Endothelial cell of umbilical vein (primary cell): ENCODE results near the gene PTN. TPM values are rescaled to one million over a fixed set of nuclear protein-coding genes. Genes with fewer than 3 reads are reported as not detected.

Experiments used
- BruUV-seq: library from RNA; stranded (reverse); fragments of 400-500 nt; replicated peaks from 2 replicates; lab custom pipeline; 2021; lab: Mats Ljungman, UMichigan
- CTCF ChIA-PET: fragments of 300-600, 350-600 bp; sonication (Branson Sonifier 250); formaldehyde crosslinking; loops from one replicate; lab custom pipeline; 2021; ENCODE audit warnings: antibody characterized with exemption, inconsistent platforms; lab: Charles Lee
- POLR2A ChIA-PET: fragments of 300-600, 350-600 bp; sonication (Branson Sonifier 250); formaldehyde crosslinking; loops from one replicate; lab custom pipeline; 2021; ENCODE audit warnings: antibody characterized with exemption, inconsistent platforms; lab: Charles Lee
- DNase-seq: peaks from one replicate; pipeline ENCODE4 v3.0.0-alpha.2; 2011; ENCODE audit warnings: low read depth, low spot score
- FAIRE-seq: peaks from 2 replicates; lab custom pipeline; 2011; peaks lifted over from hg19 to GRCh38; lab: Jason Lieb, UNC
- H2AFZ ChIP-seq: 2 replicates; pipeline ENCODE4 v1.6.0; 2012; ENCODE audit warnings: low read depth, low read length, control low read depth, inconsistent platforms
- H3K27ac ChIP-seq: 2 replicates; pipeline ENCODE4 v1.5.1; 2011; ENCODE audit warnings: low read depth, mild to moderate bottlenecking, control low read depth, low read length, moderate library complexity; ENCODE audit not compliant: insufficient read depth
- H3K27me3 ChIP-seq, 2 experiments: 2 replicates each; pipeline versions ENCODE4 v1.6.0 to v1.6.1; 2011; ENCODE audit warnings: low read length in 2 of 2, mixed read lengths in 1 of 2; ENCODE audit not compliant: control insufficient read depth in 2 of 2, insufficient read depth in 2 of 2
- H3K36me3 ChIP-seq, 2 experiments: 2 replicates in 1 of 2; 3 replicates in 1 of 2; pipeline ENCODE4 v1.5.1; 2011; ENCODE audit warnings: low read length in 2 of 2, mild to moderate bottlenecking in 1 of 2, moderate library complexity in 1 of 2; ENCODE audit not compliant: control insufficient read depth in 2 of 2, insufficient read depth in 2 of 2; ENCODE audit errors: extremely low read depth in 1 of 2
- H3K4me1 ChIP-seq: 3 replicates; pipeline ENCODE4 v1.5.1; 2011; ENCODE audit warnings: mild to moderate bottlenecking, low read length; ENCODE audit not compliant: control insufficient read depth, insufficient read depth; ENCODE audit errors: extremely low read depth
- H3K4me2 ChIP-seq: 2 replicates; pipeline ENCODE4 v1.6.1; 2011; ENCODE audit warnings: low read length, control low read depth, mixed read lengths; ENCODE audit not compliant: insufficient read depth
- H3K4me3 ChIP-seq, 3 experiments: fragments of 200-600 bp in 1 of 3; sonication (generic), shearing (Covaris generic) in 1 of 3; replicated peaks in 1 of 3; 2 replicates each; pipeline ENCODE4 v1.5.1; 2011 to 2016; ENCODE audit warnings: control low read depth in 3 of 3, low read length in 3 of 3, mild to moderate bottlenecking in 2 of 3, inconsistent platforms in 1 of 3, low read depth in 1 of 3, moderate library complexity in 1 of 3; ENCODE audit not compliant: insufficient read depth in 1 of 3
- H3K79me2 ChIP-seq: 2 replicates; pipeline ENCODE4 v1.6.0; 2012; ENCODE audit warnings: low read length, inconsistent platforms; ENCODE audit not compliant: control insufficient read depth, insufficient read depth
- H3K9ac ChIP-seq: replicated peaks from 2 replicates; pipeline ENCODE3; 2011; ENCODE audit warnings: low read length, control low read depth; ENCODE audit not compliant: insufficient read depth; ENCODE audit errors: extremely low read depth
- H3K9me1 ChIP-seq: replicated peaks from 3 replicates; pipeline ENCODE4 v1.6.0; 2011; ENCODE audit warnings: mild to moderate bottlenecking, low read length; ENCODE audit not compliant: control insufficient read depth, insufficient read depth; ENCODE audit errors: extremely low read depth
- H3K9me3 ChIP-seq: replicated peaks from 2 replicates; pipeline ENCODE4 v1.5.1; 2012; ENCODE audit warnings: low read length, inconsistent platforms; ENCODE audit not compliant: control insufficient read depth, insufficient read depth
- H4K20me1 ChIP-seq: replicated peaks from 2 replicates; pipeline ENCODE3; 2011; ENCODE audit warnings: mild to moderate bottlenecking, low read length; ENCODE audit not compliant: control insufficient read depth, insufficient read depth; ENCODE audit errors: extremely low read depth
- EZH2 ChIP-seq: IDR thresholded peaks from 2 replicates; pipeline ENCODE4 v1.6.1; 2012; ENCODE audit warnings: borderline replicate concordance, low read depth, mild to moderate bottlenecking, moderate library complexity, low read length, inconsistent platforms; ENCODE audit not compliant: severe bottlenecking
- FOS ChIP-seq: IDR thresholded peaks from 2 replicates; pipeline ENCODE4 v1.6.1; 2011; ENCODE audit warnings: mild to moderate bottlenecking, low read length, moderate library complexity, borderline replicate concordance; ENCODE audit not compliant: insufficient read depth
- GATA2 ChIP-seq: IDR thresholded peaks from 2 replicates; pipeline ENCODE4 v1.7.0; 2011; ENCODE audit warnings: low read depth, mild to moderate bottlenecking, moderate library complexity, mixed read lengths, low read length; ENCODE audit not compliant: insufficient read length, insufficient read depth
- JUN ChIP-seq: IDR thresholded peaks from 2 replicates; pipeline ENCODE4 v1.6.1; 2011; ENCODE audit warnings: borderline replicate concordance, low read depth; ENCODE audit not compliant: insufficient read length, insufficient read depth
- MYC ChIP-seq: IDR thresholded peaks from one replicate; pipeline ENCODE4 v1.6.1; 2011; ENCODE audit warnings: mild to moderate bottlenecking, low read depth, low read length
- POLR2A ChIP-seq: IDR thresholded peaks from 2 replicates; pipeline ENCODE4 v1.6.1; 2012; ENCODE audit warnings: low read depth, mild to moderate bottlenecking, control low read depth, low read length
- POLR2AphosphoS5 ChIP-seq: IDR thresholded peaks from 2 replicates; pipeline ENCODE4 v1.6.1; 2012; ENCODE audit warnings: low read depth, mild to moderate bottlenecking, control low read depth, low read length, moderate library complexity; ENCODE audit not compliant: insufficient read depth
- dilution Hi-C: fragments of 300-500 bp; cut with MboI; formaldehyde crosslinking; loops from one replicate; pipeline ENCODE4 v1.15.0; 2019; ENCODE audit warnings: low sequenced_read_pairs; ENCODE audit not compliant: extremely low pct_ligation_motif_present
- intact Hi-C: fragments of 100-400 bp; cut with micrococcal nuclease; formaldehyde crosslinking; loops from one replicate; pipeline ENCODE4 v1.10.0; 2022
- polyA plus RNA-seq, 4 experiments: library from polyadenylated mRNA; depleted of rRNA in 3 of 4; stranded (reverse) in 3 of 4; unstranded in 1 of 4; fragments of >200 nt; gene quantifications; 2 replicates each; pipeline versions ENCODE4 v1.2.1 to v1.2.3, GENCODE V29; 2011 to 2012; ENCODE audit warnings: missing spikeins in 1 of 4
- total RNA-seq: library from RNA; stranded (reverse); gene quantifications from 2 replicates; pipeline ENCODE4 v1.2.3, GENCODE V29; 2021
- TF ChIP-seq, protein P1 (sequence below): IDR thresholded peaks from 2 replicates; pipeline ENCODE4 v1.6.1; 2011; ENCODE audit not compliant: insufficient read depth, insufficient read length
- TF ChIP-seq, protein P2 (sequence below), 2 donors: IDR thresholded peaks; 1 replicate in 1 of 2; 2 replicates in 1 of 2; pipeline ENCODE4 v1.5.1; 2011; ENCODE audit warnings: low read length in 2 of 2, mild to moderate bottlenecking in 2 of 2, moderate library complexity in 2 of 2, control low read depth in 1 of 2, inconsistent platforms in 1 of 2, low read depth in 1 of 2; ENCODE audit not compliant: insufficient read depth in 1 of 2; ENCODE audit errors: extremely low read depth in 1 of 2

The PTN gene
- total and polyA plus RNA-seq, 2 donors (not counting 3 experiments of a cell fraction or from before 2014, with no cell fraction given), result 0.07 TPM; not detected in 1

DNA sequence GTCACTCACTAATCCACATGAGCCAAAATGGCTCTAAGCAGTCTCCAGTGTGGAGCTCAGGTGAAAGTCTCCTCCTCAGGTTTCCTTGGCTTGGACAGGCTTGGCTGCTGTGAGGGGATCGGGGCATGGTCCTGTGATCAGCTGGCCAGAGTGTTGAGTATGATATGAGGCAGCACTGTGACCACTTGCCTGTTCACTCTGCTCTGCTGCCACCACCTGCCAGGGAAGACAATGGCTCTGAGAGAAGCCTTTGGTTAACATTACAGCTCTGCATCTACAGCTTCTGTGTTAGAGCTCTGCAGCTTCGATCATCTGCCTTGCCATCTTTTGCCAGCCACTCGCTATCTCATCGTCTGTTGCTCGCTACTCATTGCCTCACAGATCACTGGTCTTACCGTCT is 20.1 kb upstream of the PTN start:
- Histone ChIP-seq H3K79me2 (no peaks in the 10 kb centered on the region), H3K9me3 (no peaks in the 10 kb centered on the region), H3K36me3 (no peaks in the 10 kb centered on the region), H3K9ac (no peak overlapping the region), H3K4me2 (no peak overlapping the region), H2AFZ (no peak overlapping the region), H3K4me1 (no peaks in the 10 kb centered on the region), H3K27me3 (no peaks in the 10 kb centered on the region), H3K9me1 (no peaks in the 10 kb centered on the region), H3K27ac (no peak overlapping the region), H3K4me3 (no peak overlapping the region), H4K20me1 (no peaks in the 10 kb centered on the region)
- FAIRE-seq (no peak), DNase-seq (no peak)
- intact Hi-C loops (no loop called here), dilution Hi-C loops (no loop called here)
- TF ChIP-seq POLR2AphosphoS5 (no peak), JUN (no peak), MYC (no peak), EZH2 (no peak), GATA2 (no peak), FOS (no peak), POLR2A (no peak)
- TF ChIP-seq, protein P1, sequence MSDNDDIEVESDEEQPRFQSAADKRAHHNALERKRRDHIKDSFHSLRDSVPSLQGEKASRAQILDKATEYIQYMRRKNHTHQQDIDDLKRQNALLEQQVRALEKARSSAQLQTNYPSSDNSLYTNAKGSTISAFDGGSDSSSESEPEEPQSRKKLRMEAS, result no peak
- TF ChIP-seq, protein P2, sequence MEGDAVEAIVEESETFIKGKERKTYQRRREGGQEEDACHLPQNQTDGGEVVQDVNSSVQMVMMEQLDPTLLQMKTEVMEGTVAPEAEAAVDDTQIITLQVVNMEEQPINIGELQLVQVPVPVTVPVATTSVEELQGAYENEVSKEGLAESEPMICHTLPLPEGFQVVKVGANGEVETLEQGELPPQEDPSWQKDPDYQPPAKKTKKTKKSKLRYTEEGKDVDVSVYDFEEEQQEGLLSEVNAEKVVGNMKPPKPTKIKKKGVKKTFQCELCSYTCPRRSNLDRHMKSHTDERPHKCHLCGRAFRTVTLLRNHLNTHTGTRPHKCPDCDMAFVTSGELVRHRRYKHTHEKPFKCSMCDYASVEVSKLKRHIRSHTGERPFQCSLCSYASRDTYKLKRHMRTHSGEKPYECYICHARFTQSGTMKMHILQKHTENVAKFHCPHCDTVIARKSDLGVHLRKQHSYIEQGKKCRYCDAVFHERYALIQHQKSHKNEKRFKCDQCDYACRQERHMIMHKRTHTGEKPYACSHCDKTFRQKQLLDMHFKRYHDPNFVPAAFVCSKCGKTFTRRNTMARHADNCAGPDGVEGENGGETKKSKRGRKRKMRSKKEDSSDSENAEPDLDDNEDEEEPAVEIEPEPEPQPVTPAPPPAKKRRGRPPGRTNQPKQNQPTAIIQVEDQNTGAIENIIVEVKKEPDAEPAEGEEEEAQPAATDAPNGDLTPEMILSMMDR (IDR thresholded peaks at IDR 0.05; ENCODE audit: extremely low read depth in 1 of 2, insufficient read depth in 1 of 2, low read depth in 1 of 2, low read length in 2 of 2), result no peak
- ChIA-PET POLR2A (no interaction called here), CTCF (interaction anchor here (0.6 kb wide), 1 partner anchor 1875 kb away, joined by 3 read pairs; no protein-coding TSS in a partner anchor)
- no TSS peak for BruUV-seq
